Endothelial cell of umbilical vein (primary cell): Measurements from ENCODE around the gene MAP2K5. TPM values are rescaled to one million over a fixed set of nuclear protein-coding genes. Genes with fewer than 3 reads are reported as not detected.

ENCODE experiments used
- BruUV-seq: library from RNA; stranded (reverse); fragments of 400-500 nt; replicated peaks from 2 replicates; lab custom pipeline; 2021; lab: Mats Ljungman, UMichigan
- CTCF ChIA-PET: fragments of 300-600, 350-600 bp; sonication (Branson Sonifier 250); formaldehyde crosslinking; loops from one replicate; lab custom pipeline; 2021; ENCODE audit warnings: antibody characterized with exemption, inconsistent platforms; lab: Charles Lee
- POLR2A ChIA-PET: fragments of 300-600, 350-600 bp; sonication (Branson Sonifier 250); formaldehyde crosslinking; loops from one replicate; lab custom pipeline; 2021; ENCODE audit warnings: antibody characterized with exemption, inconsistent platforms; lab: Charles Lee
- DNase-seq: peaks from one replicate; pipeline ENCODE4 v3.0.0-alpha.2; 2011; ENCODE audit warnings: low read depth, low spot score
- FAIRE-seq: peaks from 2 replicates; lab custom pipeline; 2011; peaks lifted over from hg19 to GRCh38; lab: Jason Lieb, UNC
- H2AFZ ChIP-seq: 2 replicates; pipeline ENCODE4 v1.6.0; 2012; ENCODE audit warnings: low read depth, low read length, control low read depth, inconsistent platforms
- H3K27ac ChIP-seq: 2 replicates; pipeline ENCODE4 v1.5.1; 2011; ENCODE audit warnings: low read depth, mild to moderate bottlenecking, control low read depth, low read length, moderate library complexity; ENCODE audit not compliant: insufficient read depth
- H3K27me3 ChIP-seq, 2 experiments: 2 replicates each; pipeline versions ENCODE4 v1.6.0 to v1.6.1; 2011; ENCODE audit warnings: low read length in 2 of 2, mixed read lengths in 1 of 2; ENCODE audit not compliant: control insufficient read depth in 2 of 2, insufficient read depth in 2 of 2
- H3K36me3 ChIP-seq, 2 experiments: 2 replicates in 1 of 2; 3 replicates in 1 of 2; pipeline ENCODE4 v1.5.1; 2011; ENCODE audit warnings: low read length in 2 of 2, mild to moderate bottlenecking in 1 of 2, moderate library complexity in 1 of 2; ENCODE audit not compliant: control insufficient read depth in 2 of 2, insufficient read depth in 2 of 2; ENCODE audit errors: extremely low read depth in 1 of 2
- H3K4me1 ChIP-seq: 3 replicates; pipeline ENCODE4 v1.5.1; 2011; ENCODE audit warnings: mild to moderate bottlenecking, low read length; ENCODE audit not compliant: control insufficient read depth, insufficient read depth; ENCODE audit errors: extremely low read depth
- H3K4me2 ChIP-seq: 2 replicates; pipeline ENCODE4 v1.6.1; 2011; ENCODE audit warnings: low read length, control low read depth, mixed read lengths; ENCODE audit not compliant: insufficient read depth
- H3K4me3 ChIP-seq, 3 experiments: fragments of 200-600 bp in 1 of 3; sonication (generic), shearing (Covaris generic) in 1 of 3; replicated peaks in 1 of 3; 2 replicates each; pipeline ENCODE4 v1.5.1; 2011 to 2016; ENCODE audit warnings: control low read depth in 3 of 3, low read length in 3 of 3, mild to moderate bottlenecking in 2 of 3, inconsistent platforms in 1 of 3, low read depth in 1 of 3, moderate library complexity in 1 of 3; ENCODE audit not compliant: insufficient read depth in 1 of 3
- H3K79me2 ChIP-seq: 2 replicates; pipeline ENCODE4 v1.6.0; 2012; ENCODE audit warnings: low read length, inconsistent platforms; ENCODE audit not compliant: control insufficient read depth, insufficient read depth
- H3K9ac ChIP-seq: replicated peaks from 2 replicates; pipeline ENCODE3; 2011; ENCODE audit warnings: low read length, control low read depth; ENCODE audit not compliant: insufficient read depth; ENCODE audit errors: extremely low read depth
- H3K9me1 ChIP-seq: replicated peaks from 3 replicates; pipeline ENCODE4 v1.6.0; 2011; ENCODE audit warnings: mild to moderate bottlenecking, low read length; ENCODE audit not compliant: control insufficient read depth, insufficient read depth; ENCODE audit errors: extremely low read depth
- H3K9me3 ChIP-seq: replicated peaks from 2 replicates; pipeline ENCODE4 v1.5.1; 2012; ENCODE audit warnings: low read length, inconsistent platforms; ENCODE audit not compliant: control insufficient read depth, insufficient read depth
- H4K20me1 ChIP-seq: replicated peaks from 2 replicates; pipeline ENCODE3; 2011; ENCODE audit warnings: mild to moderate bottlenecking, low read length; ENCODE audit not compliant: control insufficient read depth, insufficient read depth; ENCODE audit errors: extremely low read depth
- EZH2 ChIP-seq: IDR thresholded peaks from 2 replicates; pipeline ENCODE4 v1.6.1; 2012; ENCODE audit warnings: borderline replicate concordance, low read depth, mild to moderate bottlenecking, moderate library complexity, low read length, inconsistent platforms; ENCODE audit not compliant: severe bottlenecking
- FOS ChIP-seq: IDR thresholded peaks from 2 replicates; pipeline ENCODE4 v1.6.1; 2011; ENCODE audit warnings: mild to moderate bottlenecking, low read length, moderate library complexity, borderline replicate concordance; ENCODE audit not compliant: insufficient read depth
- GATA2 ChIP-seq: IDR thresholded peaks from 2 replicates; pipeline ENCODE4 v1.7.0; 2011; ENCODE audit warnings: low read depth, mild to moderate bottlenecking, moderate library complexity, mixed read lengths, low read length; ENCODE audit not compliant: insufficient read length, insufficient read depth
- MYC ChIP-seq: IDR thresholded peaks from one replicate; pipeline ENCODE4 v1.6.1; 2011; ENCODE audit warnings: mild to moderate bottlenecking, low read depth, low read length
- POLR2A ChIP-seq: IDR thresholded peaks from 2 replicates; pipeline ENCODE4 v1.6.1; 2012; ENCODE audit warnings: low read depth, mild to moderate bottlenecking, control low read depth, low read length
- POLR2AphosphoS5 ChIP-seq: IDR thresholded peaks from 2 replicates; pipeline ENCODE4 v1.6.1; 2012; ENCODE audit warnings: low read depth, mild to moderate bottlenecking, control low read depth, low read length, moderate library complexity; ENCODE audit not compliant: insufficient read depth
- dilution Hi-C: fragments of 300-500 bp; cut with MboI; formaldehyde crosslinking; loops from one replicate; pipeline ENCODE4 v1.15.0; 2019; ENCODE audit warnings: low sequenced_read_pairs; ENCODE audit not compliant: extremely low pct_ligation_motif_present
- intact Hi-C: fragments of 100-400 bp; cut with micrococcal nuclease; formaldehyde crosslinking; loops from one replicate; pipeline ENCODE4 v1.10.0; 2022
- polyA plus RNA-seq, 4 experiments: library from polyadenylated mRNA; depleted of rRNA in 3 of 4; stranded (reverse) in 3 of 4; unstranded in 1 of 4; fragments of >200 nt; gene quantifications; 2 replicates each; pipeline versions ENCODE4 v1.2.1 to v1.2.3, GENCODE V29; 2011 to 2012; ENCODE audit warnings: missing spikeins in 1 of 4
- total RNA-seq: library from RNA; stranded (reverse); gene quantifications from 2 replicates; pipeline ENCODE4 v1.2.3, GENCODE V29; 2021
- TF ChIP-seq, protein P1 (sequence below): IDR thresholded peaks from 2 replicates; pipeline ENCODE4 v1.6.1; 2011; ENCODE audit not compliant: insufficient read depth, insufficient read length
- TF ChIP-seq, protein P2 (sequence below), 2 donors: IDR thresholded peaks; 1 replicate in 1 of 2; 2 replicates in 1 of 2; pipeline ENCODE4 v1.5.1; 2011; ENCODE audit warnings: low read length in 2 of 2, mild to moderate bottlenecking in 2 of 2, moderate library complexity in 2 of 2, control low read depth in 1 of 2, inconsistent platforms in 1 of 2, low read depth in 1 of 2; ENCODE audit not compliant: insufficient read depth in 1 of 2; ENCODE audit errors: extremely low read depth in 1 of 2

Gene MAP2K5
- total and polyA plus RNA-seq, 2 donors (not counting 3 experiments of a cell fraction or from before 2014, with no cell fraction given) = 4.9 to 24.7 TPM

DNA sequence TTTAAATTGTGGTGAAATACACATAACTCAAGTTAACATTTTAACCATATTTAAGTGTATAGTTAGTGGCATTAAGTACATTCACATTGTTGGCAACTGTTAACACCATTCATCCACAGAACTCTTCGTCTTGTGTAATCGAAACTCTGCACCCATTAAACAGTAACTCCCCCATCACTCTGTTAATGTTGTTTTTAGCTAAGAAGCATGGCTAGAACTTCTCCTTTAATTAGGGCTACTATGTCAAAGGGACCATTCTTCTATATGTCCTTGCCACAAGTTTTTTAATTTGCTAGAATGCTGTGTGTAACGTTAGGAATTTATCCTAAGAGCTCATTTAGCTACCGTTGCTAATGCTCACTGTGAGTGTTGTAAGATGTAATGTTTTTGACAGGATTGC lies 60.6 kb downstream of the MAP2K5 start:
- POLR2A ChIA-PET = no interaction called here
- TF ChIP-seq MYC (no peak), EZH2 (no peak), GATA2 (no peak), POLR2A (no peak), POLR2AphosphoS5 (no peak), FOS (no peak)
- TF ChIP-seq, protein P1, sequence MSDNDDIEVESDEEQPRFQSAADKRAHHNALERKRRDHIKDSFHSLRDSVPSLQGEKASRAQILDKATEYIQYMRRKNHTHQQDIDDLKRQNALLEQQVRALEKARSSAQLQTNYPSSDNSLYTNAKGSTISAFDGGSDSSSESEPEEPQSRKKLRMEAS = no peak
- TF ChIP-seq, protein P2, sequence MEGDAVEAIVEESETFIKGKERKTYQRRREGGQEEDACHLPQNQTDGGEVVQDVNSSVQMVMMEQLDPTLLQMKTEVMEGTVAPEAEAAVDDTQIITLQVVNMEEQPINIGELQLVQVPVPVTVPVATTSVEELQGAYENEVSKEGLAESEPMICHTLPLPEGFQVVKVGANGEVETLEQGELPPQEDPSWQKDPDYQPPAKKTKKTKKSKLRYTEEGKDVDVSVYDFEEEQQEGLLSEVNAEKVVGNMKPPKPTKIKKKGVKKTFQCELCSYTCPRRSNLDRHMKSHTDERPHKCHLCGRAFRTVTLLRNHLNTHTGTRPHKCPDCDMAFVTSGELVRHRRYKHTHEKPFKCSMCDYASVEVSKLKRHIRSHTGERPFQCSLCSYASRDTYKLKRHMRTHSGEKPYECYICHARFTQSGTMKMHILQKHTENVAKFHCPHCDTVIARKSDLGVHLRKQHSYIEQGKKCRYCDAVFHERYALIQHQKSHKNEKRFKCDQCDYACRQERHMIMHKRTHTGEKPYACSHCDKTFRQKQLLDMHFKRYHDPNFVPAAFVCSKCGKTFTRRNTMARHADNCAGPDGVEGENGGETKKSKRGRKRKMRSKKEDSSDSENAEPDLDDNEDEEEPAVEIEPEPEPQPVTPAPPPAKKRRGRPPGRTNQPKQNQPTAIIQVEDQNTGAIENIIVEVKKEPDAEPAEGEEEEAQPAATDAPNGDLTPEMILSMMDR (IDR thresholded peaks at IDR 0.05; ENCODE audit: extremely low read depth in 1 of 2, insufficient read depth in 1 of 2, low read depth in 1 of 2, low read length in 2 of 2) = no peak

More for the DNA sequence above, 60.6 kb downstream of the MAP2K5 start:
- no peak overlapping the region for H3K4me2 ChIP-seq
- no TSS peak for BruUV-seq
- intact Hi-C loops (no loop called here), dilution Hi-C loops (no loop called here)
- H3K27me3 ChIP-seq = no peaks in the 10 kb centered on the region
- no peak for FAIRE-seq
- H3K27ac ChIP-seq = no peak overlapping the region
- H3K4me3 ChIP-seq = no peak overlapping the region
- no peaks in the 10 kb centered on the region for H3K79me2 ChIP-seq
- DNase-seq = no peak
- H3K4me1 ChIP-seq = no peaks in the 10 kb centered on the region
- CTCF ChIA-PET = interaction anchor here (0.6 to 1.5 kb wide), 3 partner anchors 9 to 233 kb away, joined by 3 read pairs; no protein-coding TSS in a partner anchor
- no peaks in the 10 kb centered on the region for H4K20me1 ChIP-seq
- H3K9me1 ChIP-seq = no peaks in the 10 kb centered on the region
- H2AFZ ChIP-seq = no peak overlapping the region
- H3K9me3 ChIP-seq = no peaks in the 10 kb centered on the region
- H3K9ac ChIP-seq = no peak overlapping the region
- no peaks in the 10 kb centered on the region for H3K36me3 ChIP-seq
